Adipocyte (in vitro differentiated cells): Measurements from ENCODE around the gene PCNX2.
A peak's percentile ranks its signal among the peaks of the same experiment; 100 is the strongest.

Source experiments
- DNase-seq: peaks from one replicate; pipeline ENCODE4 v3.0.0-alpha.2; 2015; ENCODE audit warnings: low read depth
- H3K27me3 ChIP-seq: replicated peaks from 2 replicates; pipeline ENCODE4 v1.7.0; 2013; ENCODE audit warnings: mild to moderate bottlenecking, low read length, moderate library complexity; ENCODE audit not compliant: control insufficient read depth, insufficient read depth
- H3K36me3 ChIP-seq: 2 replicates; pipeline ENCODE4 v1.7.0; 2013; ENCODE audit warnings: low read length, mild to moderate bottlenecking, moderate library complexity; ENCODE audit not compliant: control insufficient read depth, insufficient read depth, severe bottlenecking
- H3K4me1 ChIP-seq: 2 replicates; pipeline ENCODE4 v1.7.0; 2013; ENCODE audit warnings: mild to moderate bottlenecking, low read length, moderate library complexity; ENCODE audit not compliant: control insufficient read depth, insufficient read depth
- H3K4me3 ChIP-seq: 2 replicates; pipeline ENCODE4 v1.7.0; 2013; ENCODE audit warnings: mild to moderate bottlenecking, low read length, moderate library complexity
- H3K9ac ChIP-seq: 2 replicates; pipeline ENCODE4 v1.7.0; 2013; ENCODE audit warnings: mild to moderate bottlenecking, low read length, moderate library complexity
- H3K9me3 ChIP-seq: 2 replicates; pipeline ENCODE4 v1.7.0; 2013; ENCODE audit warnings: mild to moderate bottlenecking, low read length, moderate library complexity; ENCODE audit not compliant: control insufficient read depth

The PCNX2 gene

DNA sequence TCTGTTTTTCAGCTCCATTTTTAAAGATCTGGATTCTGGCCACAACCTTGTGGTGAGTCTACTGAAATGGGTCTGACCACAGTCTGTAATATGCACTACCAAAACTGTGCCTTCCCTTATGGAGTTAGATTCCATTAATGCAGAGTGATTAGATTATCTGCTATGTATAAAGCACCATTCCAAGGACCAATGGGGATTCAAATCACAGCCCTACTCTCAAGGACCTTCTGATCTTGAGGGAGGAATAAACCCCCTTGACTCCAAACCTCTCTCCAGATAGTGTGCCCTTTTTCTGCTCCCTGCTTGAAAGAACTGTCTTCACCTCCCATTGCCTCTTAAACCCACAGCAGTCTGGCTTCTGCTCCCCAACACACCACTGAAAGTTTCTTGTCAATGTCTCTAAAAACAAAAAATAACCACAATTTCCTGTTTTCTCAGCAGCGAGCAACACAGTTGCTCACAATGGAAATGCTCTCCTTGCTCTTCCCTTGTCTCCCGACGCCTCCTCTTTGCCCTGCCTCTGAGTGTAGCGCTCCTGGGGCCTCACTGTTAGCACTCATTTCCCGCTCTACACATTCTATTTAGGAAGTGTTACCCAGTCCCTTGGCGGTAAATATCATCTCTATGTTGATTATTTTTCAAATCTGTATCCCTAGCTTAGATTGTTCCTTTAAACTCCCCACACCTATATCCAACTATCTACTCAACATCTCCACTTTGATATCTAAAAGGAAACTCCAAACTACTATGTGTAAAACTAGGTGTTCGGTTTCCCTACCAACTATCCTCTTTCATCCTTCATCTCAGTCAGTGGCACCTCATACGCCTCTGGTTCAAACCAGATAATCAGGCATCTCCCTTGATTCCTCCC is 13.6 kb downstream of the PCNX2 start:
- no peaks in the 10 kb centered on the region for H3K27me3 ChIP-seq
- DNase-seq: no peak
- no peak overlapping the region for H3K4me3 ChIP-seq
- no peak overlapping the region for H3K9ac ChIP-seq
- no peaks in the 10 kb centered on the region for H3K9me3 ChIP-seq
- H3K36me3 ChIP-seq: no peaks in the 10 kb centered on the region
- H3K4me1 ChIP-seq: no peaks in the 10 kb centered on the region

DNA sequence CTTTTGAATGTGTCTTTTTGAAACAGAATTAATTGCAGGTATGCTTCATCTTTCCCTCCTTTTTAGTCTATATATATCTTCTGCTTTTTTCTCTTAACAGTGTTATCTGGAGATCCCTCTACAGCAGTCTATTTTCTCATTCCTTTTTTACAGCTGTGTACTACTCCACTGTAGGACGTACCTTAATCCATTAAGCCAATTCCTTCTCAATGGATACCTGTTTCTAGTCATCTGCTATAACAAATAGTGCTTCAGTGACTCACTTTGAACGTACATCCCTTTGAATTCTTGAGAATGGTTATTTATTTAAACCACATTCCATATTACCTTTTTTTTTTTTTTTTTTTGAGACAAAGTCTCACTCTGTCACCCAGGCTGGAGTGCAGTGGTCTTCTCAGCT is 15.6 kb downstream of the PCNX2 start:
- no peaks in the 10 kb centered on the region for H3K36me3 ChIP-seq
- no peak overlapping the region for H3K4me3 ChIP-seq
- no peak for DNase-seq
- no peaks in the 10 kb centered on the region for H3K9me3 ChIP-seq
- no peak overlapping the region for H3K9ac ChIP-seq
- no peaks in the 10 kb centered on the region for H3K27me3 ChIP-seq
- H3K4me1 ChIP-seq: no peaks in the 10 kb centered on the region

DNA sequence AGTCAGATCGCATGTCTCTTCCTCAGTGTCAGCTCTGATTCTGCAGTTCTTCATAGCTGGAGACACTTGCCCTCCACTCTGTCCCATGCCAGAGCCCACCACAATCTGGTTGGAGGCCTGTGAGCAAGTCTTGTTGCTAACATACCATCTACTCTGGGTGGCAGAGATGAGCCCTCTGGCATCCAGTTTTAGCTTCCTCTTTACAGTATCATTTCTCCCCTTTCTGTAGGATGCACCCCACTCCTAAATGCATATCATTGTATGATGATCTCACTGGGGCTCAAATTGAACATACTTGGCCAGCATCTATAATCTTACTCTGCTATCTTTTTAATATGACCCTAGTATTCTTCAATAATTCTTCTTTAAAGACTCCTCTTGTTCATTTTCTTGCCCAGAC is 16.9 kb downstream of the PCNX2 start:
- Histone ChIP-seq H3K4me3 (no peak overlapping the region), H3K4me1 (no peaks in the 10 kb centered on the region), H3K36me3 (no peaks in the 10 kb centered on the region), H3K27me3 (no peaks in the 10 kb centered on the region), H3K9ac (no peak overlapping the region), H3K9me3 (no peaks in the 10 kb centered on the region)
- DNase-seq: no peak

DNA sequence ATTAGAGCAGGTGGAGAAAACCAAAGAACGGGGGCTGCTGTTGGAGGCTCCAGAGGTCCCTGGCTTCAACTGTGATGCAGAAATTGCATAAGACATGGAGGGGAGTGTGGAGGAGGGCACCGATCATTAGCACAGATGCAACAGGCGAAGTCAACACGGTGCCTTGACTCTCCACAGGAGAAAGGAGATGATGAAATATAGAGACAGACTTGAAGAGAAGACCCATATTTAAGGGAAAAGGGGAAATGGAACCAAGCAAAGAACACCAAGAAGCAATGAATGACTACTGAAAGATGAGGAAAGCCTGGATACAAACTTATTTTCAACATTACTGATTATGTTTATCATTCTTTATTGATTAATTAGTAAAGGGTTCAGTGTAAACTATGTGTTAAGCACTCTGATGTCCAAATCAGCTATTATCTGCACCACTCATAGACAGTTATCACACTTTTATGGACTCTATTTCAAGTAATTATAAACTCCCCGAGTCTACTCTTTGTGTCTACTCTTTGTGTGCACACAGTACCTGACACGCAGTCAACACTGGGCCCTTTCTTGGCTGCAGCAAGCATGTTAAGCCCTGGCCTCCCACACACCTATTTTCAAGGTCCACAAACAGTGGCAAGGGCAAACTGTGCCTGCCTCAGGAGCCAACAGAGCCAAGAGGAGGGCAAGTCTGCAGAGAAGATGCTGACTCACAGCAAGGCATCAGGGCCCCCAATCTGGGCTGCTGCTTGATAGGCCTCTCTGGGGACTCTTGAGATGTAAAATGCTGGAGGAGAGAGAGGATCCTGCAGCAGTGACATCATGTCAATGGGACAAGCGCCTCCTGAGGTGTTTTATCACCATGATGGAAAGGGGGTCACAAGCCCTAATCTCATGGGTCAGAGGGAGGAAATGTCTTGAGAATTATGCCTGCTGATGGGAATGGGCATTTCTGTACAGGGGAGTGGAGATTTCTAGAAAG is 17.6 kb downstream of the PCNX2 start:
- H3K9ac ChIP-seq: no peak overlapping the region
- DNase-seq: no peak
- H3K4me1 ChIP-seq: no peaks in the 10 kb centered on the region
- H3K4me3 ChIP-seq: no peak overlapping the region
- H3K36me3 ChIP-seq: no peaks in the 10 kb centered on the region
- H3K27me3 ChIP-seq: no peaks in the 10 kb centered on the region
- H3K9me3 ChIP-seq: no peaks in the 10 kb centered on the region

DNA sequence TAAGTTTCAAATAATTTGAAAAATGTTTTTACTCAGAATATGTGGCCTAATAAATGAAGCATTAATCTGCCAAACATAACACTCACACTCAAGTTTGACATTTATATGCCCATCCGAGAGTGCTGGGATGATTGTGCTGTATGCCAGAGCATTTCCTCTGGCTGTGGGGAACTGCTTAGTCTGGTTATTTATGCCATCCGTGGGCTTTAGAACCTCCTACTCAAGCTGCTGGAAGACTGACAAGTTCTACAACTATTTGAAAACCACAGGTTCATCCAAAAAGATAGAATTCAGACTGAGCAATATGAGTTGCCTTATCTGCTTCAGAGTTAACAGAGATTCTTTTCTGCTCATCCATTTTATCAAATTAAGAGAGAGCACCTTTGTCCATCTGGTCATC is 25.9 kb downstream of the PCNX2 start:
- no peak overlapping the region for H3K4me3 ChIP-seq
- H3K9ac ChIP-seq: no peak overlapping the region
- DNase-seq: peak; percentile 32
- no peaks in the 10 kb centered on the region for H3K27me3 ChIP-seq
- H3K4me1 ChIP-seq: peaks cover 7% of the 10 kb centered on the region
- no peaks in the 10 kb centered on the region for H3K36me3 ChIP-seq
- no peaks in the 10 kb centered on the region for H3K9me3 ChIP-seq

DNA sequence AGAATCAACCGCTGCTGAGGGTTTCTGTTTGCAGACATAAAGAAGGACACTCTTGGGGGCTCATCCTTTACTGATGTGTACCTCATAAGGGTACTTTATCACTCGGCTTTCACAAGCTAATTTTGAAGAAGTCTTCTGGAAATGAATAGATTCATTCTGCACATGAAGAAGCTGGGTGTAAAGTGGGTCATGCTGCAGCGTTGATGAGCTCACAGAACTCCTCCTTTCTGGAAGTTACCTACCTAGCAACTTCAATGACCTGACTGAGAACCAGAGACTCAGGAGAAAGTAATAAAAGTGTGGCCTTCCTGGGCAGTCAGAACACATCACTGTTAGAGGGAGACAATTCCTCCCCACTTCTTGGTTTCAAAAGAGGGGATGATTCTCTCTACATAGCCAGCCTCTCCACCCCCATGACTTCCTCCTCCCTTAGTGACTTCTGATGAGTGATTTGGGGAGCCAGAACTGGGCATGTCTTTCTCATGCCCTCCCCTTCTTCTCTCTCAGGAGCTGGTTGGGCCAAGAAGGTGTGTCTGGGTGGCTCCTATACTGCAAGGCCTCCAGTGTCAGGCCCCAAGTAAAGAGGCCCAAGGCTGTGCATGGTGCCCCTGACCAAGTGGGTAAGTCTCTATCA is 27.0 kb downstream of the PCNX2 start:
- H3K36me3 ChIP-seq: no peaks in the 10 kb centered on the region
- no peaks in the 10 kb centered on the region for H3K27me3 ChIP-seq
- H3K4me1 ChIP-seq: peaks cover 7% of the 10 kb centered on the region
- no peak for DNase-seq
- no peak overlapping the region for H3K9ac ChIP-seq
- no peaks in the 10 kb centered on the region for H3K9me3 ChIP-seq
- H3K4me3 ChIP-seq: no peak overlapping the region

DNA sequence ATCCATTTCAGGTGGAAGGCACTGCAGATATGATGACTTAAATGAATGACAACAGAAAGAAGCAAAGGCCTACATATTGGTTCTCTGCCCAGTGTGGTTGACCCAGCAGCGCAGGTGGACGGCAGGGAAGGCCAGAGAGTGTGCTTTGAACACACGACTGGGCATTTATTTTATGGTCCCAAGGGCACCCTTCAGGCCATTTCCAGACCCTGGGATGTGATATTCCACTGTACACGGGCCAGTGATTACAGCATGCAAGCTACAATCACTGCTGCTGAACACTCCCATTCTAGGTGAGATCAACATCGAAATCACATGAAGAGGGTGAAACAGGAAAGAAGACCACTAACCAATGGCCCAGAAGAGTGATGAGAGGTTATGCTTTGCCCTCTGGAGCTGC is 33.8 kb downstream of the PCNX2 start:
- Histone ChIP-seq H3K4me3 (no peak overlapping the region), H3K4me1 (no peaks in the 10 kb centered on the region), H3K9ac (no peak overlapping the region), H3K27me3 (no peaks in the 10 kb centered on the region), H3K9me3 (no peaks in the 10 kb centered on the region), H3K36me3 (peaks cover 36% of the 10 kb centered on the region)
- DNase-seq: no peak

DNA sequence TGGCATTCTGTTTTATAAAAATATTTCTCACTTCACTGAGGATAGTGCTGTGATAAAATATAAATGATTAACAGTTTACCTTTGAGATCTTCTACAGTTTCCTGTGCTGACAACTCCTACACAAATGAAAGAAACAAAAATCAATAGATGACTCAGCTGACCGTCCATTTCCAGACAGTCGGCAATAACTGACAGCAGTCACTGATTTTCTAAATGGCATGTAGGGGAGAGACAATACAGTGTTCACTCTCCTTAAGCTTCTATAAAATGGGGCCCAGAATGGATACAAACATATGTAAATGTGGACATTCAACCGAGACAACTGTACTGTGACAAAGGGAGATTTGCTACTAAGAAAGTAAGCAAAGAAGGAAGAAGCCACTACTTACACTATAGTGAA is 34.3 kb downstream of the PCNX2 start:
- no peaks in the 10 kb centered on the region for H3K4me1 ChIP-seq
- no peak overlapping the region for H3K4me3 ChIP-seq
- H3K9ac ChIP-seq: no peak overlapping the region
- H3K36me3 ChIP-seq: peaks cover 36% of the 10 kb centered on the region
- no peak for DNase-seq
- H3K27me3 ChIP-seq: no peaks in the 10 kb centered on the region
- H3K9me3 ChIP-seq: no peaks in the 10 kb centered on the region

DNA sequence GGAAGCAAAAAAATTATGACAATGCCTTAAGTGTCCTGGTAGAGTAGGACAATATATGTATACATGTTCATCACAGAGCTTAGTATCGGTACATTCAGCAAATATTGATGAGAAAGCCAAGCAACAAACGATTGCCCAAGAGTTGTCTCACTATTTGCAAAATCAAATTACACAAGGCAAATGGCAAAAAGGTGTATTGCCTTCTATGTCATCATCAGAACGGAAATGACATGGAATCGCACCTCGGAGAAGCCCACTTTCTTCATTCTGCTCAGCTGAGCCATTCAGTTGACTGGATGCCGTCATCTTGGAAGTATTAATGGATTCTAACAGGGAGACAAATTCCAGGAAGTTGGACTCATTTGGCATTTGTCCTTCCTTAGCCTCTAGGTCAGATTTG is 37.7 kb downstream of the PCNX2 start:
- H3K4me1 ChIP-seq: no peaks in the 10 kb centered on the region
- no peaks in the 10 kb centered on the region for H3K27me3 ChIP-seq
- H3K36me3 ChIP-seq: peaks cover 38% of the 10 kb centered on the region
- H3K9me3 ChIP-seq: no peaks in the 10 kb centered on the region
- H3K9ac ChIP-seq: no peak overlapping the region
- DNase-seq: no peak
- no peak overlapping the region for H3K4me3 ChIP-seq

DNA sequence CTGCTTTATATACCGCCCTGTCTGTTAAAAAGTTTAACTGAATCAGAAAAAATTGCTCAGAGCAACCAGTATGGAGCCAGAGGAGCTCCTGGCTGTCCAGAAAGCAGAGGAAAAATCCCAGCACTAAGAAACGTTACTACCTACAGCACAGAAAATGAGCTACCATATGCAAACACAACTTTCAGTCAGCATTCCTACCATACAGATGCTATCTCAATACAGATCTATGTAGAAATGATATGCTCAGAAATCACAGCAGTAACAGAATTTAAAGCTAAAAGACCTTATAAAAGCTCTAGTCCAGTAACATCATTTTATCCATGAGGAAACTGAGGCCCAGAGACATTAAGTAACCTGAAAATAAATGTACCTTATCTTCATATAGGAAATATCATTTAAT is 38.7 kb downstream of the PCNX2 start:
- H3K9ac ChIP-seq: no peak overlapping the region
- H3K4me3 ChIP-seq: no peak overlapping the region
- peaks cover 42% of the 10 kb centered on the region for H3K36me3 ChIP-seq
- no peaks in the 10 kb centered on the region for H3K9me3 ChIP-seq
- no peak for DNase-seq
- H3K27me3 ChIP-seq: no peaks in the 10 kb centered on the region
- H3K4me1 ChIP-seq: peaks cover 6% of the 10 kb centered on the region

DNA sequence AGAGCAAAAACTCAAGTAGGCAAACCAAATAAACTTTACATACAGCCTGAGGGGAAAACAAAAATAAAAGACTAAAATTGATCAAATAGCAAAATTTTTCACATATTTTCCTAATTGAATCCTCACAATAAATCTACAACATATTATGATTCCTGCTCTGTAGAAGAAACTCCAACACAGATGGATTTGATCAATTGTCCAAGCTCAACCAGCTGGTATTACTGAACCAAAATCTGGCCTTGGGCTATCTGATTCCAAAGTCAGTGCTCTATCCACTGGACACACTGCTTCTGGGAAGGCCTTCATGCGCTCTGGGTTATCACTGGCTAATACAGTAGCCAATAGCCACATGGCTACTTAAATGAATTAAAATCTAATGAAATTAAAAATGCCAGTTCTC is 39.3 kb downstream of the PCNX2 start:
- DNase-seq: peak; percentile 56
- Histone ChIP-seq H3K36me3 (peaks cover 43% of the 10 kb centered on the region), H3K9ac (no peak overlapping the region), H3K4me1 (peaks cover 6% of the 10 kb centered on the region), H3K9me3 (no peaks in the 10 kb centered on the region), H3K4me3 (no peak overlapping the region), H3K27me3 (no peaks in the 10 kb centered on the region)
